GM21526 (cell line): ENCODE results near the gene IGF2.

Source experiments
- ATAC-seq: cut with Tn5 transposase; IDR thresholded peaks from one replicate; pipeline ENCODE4 v1.9.1; 2021; ENCODE audit warnings: moderate library complexity; ENCODE audit not compliant: unreplicated experiment, low FRiP score

Gene IGF2

DNA sequence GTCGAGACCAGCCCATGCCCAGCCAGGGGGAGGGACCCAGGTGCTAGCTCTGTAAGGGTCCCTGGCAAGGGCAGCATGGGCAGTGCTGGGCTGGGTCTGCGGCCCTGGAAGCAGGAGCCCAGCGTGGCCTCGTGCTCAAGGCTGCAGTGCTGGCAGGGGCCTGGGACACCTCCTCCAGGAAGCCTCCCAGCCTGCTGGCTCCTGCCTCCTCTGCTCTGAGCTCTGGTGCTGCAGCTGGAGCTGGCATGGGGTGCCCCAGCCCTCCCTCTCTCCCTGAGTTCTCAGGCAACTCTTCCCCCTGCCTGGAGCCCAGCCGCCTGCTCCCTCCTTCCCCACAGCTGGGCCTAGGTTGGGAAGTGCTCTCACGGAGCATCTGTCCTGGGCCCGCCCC, 15.0 kb upstream of the IGF2 start:
- ATAC-seq = no peak

GRCh38 chr11:2153581-2154194, 14.5 kb upstream of the IGF2 start:
- no peak for ATAC-seq

- ATAC-seq = no peak
Measured at GRCh38 chr11:2151500-2152257, 12.5 kb upstream of the IGF2 start.

GRCh38 chr11:2149864-2150847, 11.0 kb upstream of the IGF2 start:
- no peak for ATAC-seq

DNA sequence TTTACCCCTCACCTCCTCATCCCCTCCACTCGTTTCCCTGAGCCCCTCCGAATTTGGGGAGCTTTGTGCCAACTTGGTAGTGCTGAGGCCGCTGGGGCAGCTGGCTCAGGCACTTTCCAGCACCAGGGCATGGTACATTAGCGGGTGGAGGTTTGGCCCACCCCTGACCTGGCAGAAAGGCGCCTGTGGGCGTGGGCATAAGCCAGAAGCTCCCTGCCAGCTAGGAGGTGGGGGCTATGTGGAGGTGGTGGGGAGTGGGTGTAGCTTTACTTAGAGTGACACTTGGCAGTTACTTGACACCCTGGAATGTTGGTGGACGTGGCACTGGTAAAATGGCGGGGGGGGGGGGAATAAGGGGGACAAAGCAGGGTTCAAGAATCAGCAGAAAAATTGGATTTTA, 10.3 kb upstream of the IGF2 start:
- ATAC-seq = no peak

GRCh38 chr11:2148595-2148994, 9.4 kb upstream of the IGF2 start:
- no peak for ATAC-seq

DNA sequence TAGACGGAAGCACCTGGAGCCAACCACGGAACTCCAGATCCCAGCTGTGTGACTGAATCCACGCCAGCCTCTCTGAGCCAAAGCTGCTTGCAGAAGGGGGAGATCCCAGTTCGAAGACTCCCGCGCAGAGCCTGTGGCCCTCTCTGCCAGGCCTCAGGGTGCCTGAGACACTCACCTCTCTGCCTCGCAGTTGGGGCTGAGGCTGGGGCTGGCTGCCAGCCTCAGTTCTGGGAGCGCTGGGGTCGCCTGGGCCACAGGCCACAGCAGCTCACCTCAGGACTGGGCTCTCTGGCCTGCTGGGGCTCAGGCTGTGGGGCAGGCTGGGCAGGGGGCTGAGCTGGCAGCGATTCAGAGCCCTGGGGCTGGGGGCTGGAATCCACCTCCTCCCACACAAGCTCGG, 8.2 kb upstream of the IGF2 start:
- no peak for ATAC-seq

DNA sequence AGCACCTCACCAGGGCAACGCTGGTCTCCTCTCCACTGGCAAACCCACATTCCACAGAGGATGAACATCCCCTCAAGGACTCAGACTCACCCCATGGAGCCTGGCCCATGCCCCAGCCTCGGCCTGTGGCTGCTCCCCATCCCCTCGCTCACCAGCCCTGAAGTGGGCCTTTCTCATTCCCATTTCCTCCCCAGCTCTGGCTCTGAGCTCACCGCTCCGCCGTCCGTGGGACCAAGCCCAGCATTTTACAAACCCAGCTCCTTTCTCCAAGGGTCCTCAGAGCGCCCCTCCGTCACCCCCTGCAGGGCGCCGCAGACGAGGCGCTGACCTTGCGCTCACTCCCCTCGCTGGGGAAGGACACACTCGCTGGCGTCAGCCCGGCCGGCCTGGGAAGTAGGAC, 6.9 kb upstream of the IGF2 start:
- ATAC-seq = no peak

DNA sequence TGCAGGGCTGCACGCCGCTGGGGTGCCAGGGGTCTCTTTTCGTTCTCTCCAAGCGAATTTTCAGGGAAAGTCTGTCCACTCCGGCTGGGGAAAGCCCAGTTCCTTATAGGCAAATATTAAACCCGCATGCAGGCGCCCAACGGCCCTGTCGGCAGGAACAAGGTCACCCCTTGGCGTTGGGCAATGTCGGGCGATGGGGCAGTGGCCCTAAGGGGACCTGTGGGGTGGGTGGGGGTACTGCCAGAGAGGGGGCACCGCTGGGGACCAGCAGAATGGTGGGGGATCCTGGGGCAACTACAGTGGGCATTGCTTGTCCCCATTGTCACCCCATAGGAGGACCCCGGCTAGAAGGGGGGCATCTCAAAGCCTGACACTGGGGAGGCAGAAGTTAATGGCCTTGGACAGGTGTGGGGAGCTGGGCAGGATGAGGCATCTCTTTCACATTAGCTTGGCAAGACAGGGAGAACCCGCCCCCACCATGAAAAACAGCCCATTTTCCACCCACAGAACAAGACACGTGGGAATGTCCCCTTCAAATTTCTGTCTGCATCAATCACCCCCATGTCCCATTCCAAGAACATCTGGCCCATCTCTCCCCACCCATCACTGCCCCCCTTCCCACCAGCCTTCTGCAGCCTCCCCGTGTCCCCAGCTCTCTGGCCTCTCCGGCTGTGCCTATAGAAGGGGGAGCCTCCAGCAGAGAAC, 5.5 kb upstream of the IGF2 start:
- no peak for ATAC-seq

DNA sequence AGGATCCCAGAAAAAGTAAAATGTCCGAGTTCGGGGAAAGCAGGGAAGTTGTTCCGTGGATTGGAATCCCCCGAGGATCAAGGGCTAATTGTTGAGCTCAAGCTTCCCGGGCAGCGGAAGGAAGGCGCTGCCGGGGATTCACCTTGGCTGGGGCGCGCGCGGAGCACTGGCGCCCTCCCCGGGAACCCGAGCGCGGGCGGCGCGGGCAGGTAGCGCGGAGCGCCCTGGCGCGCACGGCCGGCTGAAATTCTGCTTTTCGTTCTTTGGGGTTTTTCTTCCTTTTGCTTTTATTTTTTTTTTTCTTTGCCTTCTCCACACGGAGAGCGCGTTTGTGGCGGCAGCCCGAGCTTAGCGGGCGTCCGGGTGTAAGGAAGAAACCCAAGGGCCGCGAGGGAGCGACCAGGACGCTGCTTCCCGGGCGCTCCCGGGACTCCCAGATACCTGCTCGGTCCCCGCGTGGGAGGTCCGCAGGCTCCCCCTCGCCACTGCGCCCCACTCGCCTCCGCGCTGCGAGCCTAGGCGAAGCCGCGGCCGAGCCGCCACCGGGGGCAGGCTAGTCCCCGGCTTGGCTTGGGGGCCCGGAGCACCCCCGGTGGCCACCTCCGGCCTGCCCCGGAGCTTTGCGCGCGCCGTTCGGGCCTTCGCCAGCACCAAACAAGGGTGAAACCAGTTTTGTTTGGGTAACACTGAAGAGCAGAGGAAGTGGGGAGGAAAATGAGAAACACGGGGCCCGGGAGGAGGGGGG, 4.8 kb upstream of the IGF2 start:
- no peak for ATAC-seq

DNA sequence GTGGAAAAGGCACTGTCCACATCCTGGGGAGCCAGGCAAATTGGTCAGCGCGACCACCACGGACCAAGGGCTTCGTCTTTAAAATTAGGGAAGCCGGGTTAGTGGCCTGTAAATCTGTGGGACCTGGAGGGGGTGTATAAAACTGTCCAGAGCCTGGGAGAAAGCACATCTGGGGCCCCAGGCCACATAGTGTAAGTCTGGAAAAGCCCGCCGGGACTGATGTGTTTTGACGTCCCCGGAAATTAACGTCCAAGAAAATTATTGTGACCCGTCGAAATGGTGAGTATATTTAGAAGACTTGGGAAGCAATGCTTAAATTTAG, 4.2 kb upstream of the IGF2 start:
- ATAC-seq = no peak

DNA sequence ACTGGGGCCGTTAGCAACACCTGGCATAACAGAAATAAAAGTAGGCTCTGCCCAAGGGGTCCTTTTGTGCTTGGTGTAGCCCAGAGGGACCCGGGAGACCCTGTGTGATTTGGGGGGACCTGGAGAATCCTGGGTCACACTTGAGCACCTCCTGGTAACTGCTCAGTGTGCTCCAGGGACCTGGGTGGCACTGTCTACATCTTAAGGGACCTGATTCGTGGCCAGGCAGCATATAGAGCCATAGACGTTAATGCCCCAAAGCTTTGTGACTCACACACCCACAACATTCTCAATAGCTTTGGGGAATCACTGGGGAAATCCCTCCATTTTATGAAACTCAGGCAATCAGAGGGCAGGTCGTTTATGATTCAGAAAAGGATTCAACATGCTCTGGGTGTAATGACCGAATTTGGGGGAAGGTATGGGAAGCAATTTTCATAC, 3.6 kb upstream of the IGF2 start:
- ATAC-seq = no peak

DNA sequence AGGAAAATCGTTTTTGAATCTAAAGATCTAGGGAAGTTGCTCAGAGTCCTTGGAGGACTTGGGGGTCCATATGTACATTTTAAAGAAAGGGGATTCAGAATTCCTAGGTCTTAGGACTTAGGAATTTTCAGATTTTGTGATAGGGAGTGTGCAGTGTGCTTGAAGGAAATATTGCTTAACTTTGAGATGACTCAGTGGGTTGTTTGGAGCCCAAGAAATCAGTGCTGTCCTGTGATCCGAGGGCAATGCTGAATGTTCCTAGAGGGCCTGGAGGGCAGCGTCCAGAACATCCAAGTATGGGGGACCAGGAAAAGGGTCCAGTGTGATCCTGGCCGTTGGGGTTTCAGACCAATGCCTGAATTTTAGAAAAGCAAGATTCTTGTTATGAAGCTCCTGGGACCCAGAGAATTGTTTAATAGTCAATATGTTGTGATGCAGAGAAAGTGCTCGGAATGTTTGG, 3.1 kb upstream of the IGF2 start:
- no peak for ATAC-seq

DNA sequence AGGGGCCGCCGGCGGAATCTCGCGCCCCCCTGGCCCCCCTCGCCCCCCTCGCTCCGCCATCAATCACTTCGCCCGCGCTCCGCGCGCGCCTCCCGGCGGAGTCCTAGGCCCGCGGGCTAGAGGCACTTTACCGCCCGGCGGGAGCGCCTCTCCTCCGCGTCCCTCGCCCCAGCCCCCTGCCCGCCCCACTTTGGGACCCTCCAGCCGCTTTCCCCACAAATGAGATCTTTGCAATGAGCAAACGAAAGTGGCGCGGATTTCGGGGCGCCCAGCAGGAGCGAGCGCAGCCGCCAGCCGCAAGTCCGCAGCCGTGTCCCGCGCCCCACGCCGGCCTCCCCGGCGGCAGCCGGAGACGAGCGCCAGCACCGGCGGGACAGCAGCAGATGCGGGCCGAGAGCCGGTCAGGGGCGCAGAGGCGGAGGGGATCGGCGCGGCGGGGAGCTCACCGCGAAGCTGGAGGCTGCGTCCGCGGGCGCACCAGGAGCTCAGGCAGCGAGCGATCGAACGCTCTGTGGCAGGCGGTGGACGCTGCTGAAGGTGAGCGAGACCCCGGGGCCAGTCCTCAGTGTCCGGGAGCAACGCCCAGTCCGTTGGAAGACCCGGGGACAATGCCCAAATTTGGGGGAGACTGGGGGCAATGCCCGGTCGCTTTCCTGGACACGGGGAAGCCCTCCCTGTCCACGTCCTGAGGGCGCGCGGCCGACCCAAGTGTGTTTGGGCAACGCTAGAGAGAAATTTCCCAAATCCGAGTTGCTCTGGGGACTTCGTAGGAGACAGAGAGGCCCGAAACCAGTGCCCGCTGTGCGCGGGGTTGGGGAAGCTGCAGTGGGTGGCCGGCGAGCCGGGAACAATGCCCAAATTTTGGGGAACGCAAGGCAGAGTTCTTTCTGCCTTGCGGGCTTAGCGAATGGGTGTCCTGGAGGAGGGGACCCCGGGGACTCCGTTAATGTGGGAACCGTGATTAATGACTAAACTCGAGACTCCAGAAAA, 1.5 kb upstream of the IGF2 start:
- ATAC-seq = no peak

GRCh38 chr11:2139621-2140337, 590 bp upstream of the IGF2 start:
- no peak for ATAC-seq

DNA sequence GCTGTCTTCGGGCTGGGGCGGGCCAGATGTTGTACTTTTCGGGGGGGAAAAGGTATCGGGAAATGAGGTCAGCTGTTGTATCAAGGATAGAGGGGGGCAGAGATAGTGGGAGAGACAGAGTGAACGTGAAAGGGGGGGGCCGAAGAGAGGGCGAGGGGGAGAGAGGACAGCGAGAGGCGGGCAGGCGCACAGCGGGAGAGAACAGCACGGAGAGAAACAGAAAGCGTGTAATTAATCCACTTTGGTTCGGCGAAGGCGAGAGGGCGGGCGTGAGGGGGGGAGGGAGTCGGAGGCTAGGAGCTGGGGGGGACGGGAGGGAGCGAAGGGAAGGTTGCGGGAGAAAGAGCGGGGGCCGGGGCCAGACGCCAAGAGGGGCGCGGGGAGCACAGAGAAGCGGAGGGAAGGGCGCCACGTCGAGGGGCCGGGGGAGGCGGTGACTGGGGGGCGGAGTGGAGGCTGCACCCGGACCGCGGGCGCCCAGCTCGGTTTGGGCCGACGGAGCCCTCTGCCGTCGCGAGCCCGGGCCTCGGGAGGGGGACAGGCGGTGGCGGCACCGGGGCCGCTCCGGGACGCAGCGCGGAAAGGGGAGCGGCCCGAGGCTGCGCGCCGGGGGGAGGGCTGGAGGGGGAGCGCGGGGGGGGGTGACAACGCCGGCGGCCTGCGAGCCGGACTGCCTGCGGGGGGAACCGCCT, 612 bp downstream of the IGF2 start:
- no peak for ATAC-seq

- no peak for ATAC-seq
Measured at GRCh38 chr11:2138068-2138430, 1.1 kb downstream of the IGF2 start.
